ENCODE data around the gene PLEKHD1.

- TF ChIP-seq CTCF (IDR thresholded peaks at IDR 0.05; ENCODE audit: low read depth, low read length, missing input control) (no peak), EGR1 (IDR thresholded peaks at IDR 0.05; ENCODE audit: low read depth in 2 of 2) (no peak)
Measured at GRCh38 chr14:69540654-69541335, 56.3 kb downstream of the PLEKHD1 start.

Data from liver (tissue), 3 donors.